DMS53 treated with DMSO at 0.1 percent for 48 hours (cell line): ENCODE measurements around the gene PLD5.

Experiments used
- DNase-seq: peaks from one replicate; lab custom pipeline; 2025; ENCODE audit not compliant: unreplicated experiment; lab: John Stamatoyannopoulos, UW

Gene PLD5

DNA sequence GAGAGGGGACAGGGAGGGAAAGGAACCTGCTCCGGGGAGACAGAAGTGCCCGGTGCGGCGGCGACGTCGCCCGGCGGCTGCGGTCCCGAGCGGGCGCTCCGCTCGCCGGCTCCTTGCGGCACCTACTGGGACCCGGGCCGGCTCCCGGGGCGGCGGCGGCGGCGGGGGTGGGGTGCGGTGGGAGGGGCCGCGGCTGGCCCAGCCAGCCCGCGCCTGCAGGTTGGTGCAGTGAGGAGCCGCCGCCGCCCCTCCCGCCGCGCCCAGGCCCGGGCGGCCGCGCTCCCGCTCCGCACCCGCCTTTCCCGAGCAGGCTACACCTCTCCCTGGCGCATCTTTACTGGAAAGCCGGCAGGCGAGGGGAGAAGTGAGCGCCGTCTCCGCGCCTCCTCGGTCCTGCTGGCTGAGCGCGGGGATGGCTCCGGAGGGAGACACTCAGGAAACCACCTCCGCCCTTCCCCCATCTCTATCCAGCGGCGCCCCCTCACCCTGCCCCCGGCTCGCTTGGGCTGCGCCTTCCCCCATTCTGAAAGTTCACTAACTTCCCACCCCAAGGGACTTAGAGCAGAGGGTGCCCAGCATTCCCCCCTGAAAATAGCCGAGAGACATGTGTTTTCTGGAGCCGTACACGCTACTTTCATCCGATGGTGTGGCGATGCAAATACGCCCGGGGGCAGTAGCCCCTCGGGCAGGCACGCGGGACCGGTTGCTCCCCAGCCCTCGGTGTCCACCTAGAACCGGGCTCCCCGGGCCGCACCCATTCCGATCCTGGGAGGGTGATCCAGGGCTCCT, at the start of gene PLD5:
Gene PLD5 (minus strand): TSS at position 127 of the 789 bp plus-strand sequence.
- no peak for DNase-seq

DNA sequence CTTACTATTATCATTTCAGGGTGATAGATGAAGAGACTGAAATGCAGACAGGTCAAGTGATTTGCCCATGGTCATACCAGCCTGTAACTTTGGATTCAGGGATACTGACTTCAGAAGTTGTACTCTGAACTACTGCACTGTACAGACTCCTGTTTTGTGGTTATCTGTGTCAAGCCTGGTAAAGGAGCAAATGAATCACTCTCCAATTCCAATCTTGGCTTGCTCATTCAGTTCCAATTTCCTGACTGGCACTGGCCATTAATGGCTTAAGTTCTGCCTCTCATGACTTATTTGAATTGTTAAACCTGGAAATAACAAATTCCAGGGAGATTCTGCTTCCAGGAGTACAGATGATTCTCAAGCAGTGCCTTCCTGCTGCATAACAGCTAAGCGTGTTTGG, 45.4 kb upstream of the PLD5 start:
- DNase-seq: no peak

DNA sequence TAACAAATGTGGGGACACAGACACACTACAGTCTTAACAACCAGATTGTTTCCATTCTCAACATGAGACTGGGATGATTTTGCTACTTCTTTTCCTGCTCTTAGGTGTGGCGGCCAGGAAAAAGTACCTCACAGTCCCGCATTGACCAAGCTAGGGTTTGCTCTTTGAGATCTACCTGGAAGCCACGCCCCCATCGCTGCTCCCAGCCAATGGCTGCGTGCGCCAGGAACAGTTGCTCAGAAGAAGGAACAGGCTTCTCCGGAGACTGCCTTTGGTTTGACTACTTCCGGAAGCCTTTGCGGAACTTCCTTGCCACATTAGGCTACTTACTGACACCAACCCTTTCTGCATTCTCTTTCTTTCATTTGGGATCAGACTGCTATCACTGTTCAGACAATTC, 44.2 kb upstream of the PLD5 start:
- DNase-seq: no peak

DNA sequence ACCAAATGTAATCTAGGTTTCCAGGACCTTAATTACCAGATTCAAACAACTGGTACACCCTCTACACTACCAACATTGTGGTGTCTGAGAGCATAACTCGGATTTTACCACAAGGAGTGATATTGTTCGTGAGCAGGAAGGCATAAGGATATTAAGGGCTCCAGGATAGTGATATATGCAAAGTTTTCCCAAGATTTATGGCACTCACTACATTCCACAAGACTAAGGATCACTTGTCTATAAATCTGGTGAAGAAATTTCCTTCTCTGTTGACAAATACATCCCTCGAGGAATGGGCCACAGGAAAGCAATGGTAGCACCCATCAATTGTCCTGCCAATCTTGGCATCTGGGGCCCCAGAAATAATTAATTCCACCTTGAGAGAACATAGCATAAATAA, 43.1 kb upstream of the PLD5 start:
- DNase-seq: no peak

DNA sequence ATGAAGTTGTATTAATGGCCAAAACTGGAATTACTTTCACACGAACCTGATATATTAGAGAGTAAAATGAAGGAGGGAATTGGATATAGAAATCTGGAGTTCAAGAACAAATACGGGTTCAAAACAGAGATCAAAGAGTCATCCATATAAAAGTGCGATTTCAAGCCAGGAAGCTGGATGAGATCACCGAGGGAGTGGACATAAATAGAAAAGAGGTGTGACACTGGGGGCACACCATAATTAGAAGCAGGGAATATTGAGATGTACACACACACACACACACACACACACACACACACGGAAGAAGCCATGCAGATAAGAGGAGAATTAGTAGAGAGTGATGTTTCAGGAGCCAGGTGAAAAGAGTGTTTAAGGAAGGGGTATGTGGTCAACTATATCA, 32.3 kb upstream of the PLD5 start:
- no peak for DNase-seq

DNA sequence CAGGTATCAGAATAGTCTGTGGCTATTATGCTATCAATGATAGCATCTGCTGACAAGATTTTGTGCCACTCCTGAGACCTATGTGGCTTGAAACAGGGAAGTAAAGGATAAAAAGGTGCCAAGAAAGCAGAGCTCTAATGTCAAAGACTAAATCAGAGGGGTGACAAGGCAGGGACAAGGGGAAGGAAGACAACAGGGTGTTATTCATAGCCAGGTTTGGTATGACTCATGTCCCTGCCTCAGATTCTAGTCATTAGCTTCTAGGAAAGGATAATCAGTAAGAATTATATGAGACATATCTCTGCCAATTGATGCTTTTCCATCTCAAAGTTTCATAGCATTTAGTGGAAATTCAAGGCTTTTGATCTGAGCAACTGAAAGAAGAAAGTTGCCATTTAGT, 31.8 kb upstream of the PLD5 start:
- no peak for DNase-seq

DNA sequence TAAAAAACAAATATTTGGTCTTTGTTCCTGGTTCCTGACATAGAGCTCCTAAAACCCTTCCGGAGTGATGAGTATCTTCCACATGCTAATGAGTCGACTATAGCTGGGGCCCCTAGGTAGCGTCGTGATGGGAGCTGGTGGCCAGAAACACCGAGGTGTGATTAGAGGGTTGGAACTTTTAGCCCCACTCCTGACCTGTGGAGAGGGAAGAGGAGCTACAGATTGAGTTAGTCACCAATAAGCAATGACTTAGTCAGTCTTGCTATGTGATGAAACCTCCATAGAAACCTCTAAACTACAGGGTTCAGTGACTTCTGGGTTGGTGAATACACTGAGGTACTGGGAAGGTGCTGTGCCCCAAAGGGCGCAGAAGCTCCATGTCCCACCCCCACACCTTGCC, 30.1 kb upstream of the PLD5 start:
- DNase-seq: no peak

DNA sequence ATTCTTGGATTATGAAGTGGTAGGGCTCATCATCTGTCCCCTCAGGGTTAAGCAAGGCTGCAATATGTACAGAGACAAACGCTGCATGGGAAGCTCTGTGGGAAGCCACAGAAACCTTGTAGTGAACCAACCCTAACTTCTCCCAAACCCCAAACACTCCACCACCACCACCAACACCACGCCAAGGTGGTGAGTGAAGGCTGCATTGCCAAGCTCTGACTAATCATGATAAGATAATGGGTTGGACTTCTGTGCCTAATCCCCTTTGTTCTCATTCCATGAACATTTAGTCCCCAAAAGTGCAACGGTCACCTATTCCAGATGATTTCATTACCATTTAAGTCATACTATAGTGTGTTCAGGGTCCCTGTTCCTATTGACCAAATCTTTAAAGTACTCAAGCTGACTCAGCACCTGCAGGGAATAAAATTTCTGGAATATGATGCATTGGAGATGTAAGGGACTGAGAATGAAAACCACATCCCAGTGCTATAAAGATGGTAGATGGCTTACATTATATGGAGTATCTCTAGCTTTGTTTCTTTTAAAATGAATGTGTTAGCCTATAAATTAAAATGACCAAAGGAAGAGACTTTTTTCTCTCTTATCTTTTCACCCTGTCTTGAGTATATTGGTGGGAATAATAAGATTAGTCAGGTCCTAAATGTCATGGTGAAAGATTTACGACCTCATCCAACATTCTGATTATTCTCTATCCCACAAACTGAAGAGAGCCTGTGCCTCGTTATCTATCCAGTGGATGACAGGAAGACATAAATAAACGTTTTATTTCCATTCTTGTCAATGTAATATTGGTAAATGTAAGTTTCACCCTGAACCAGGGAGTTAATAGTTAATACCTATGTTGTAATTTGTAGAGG, 22.6 kb upstream of the PLD5 start:
- DNase-seq: no peak

DNA sequence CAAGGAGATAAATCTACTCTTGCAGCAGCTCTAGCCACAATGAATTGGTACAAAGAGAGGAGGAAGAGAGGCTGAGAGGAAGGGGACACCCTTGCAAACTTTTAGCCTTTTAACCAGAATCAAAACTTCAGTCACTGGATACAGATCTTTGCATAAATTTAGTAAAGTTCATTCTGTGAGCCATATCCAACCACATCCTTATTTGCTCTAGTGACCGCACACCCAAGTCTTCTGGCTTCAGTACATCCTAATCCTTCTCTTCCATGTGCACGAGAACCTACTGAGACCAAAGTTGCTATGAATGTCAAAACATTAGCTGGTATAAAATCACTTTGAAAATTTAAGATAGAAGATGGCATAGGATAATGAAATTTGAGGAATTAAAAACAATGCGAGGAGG, 21.9 kb upstream of the PLD5 start:
- no peak for DNase-seq

DNA sequence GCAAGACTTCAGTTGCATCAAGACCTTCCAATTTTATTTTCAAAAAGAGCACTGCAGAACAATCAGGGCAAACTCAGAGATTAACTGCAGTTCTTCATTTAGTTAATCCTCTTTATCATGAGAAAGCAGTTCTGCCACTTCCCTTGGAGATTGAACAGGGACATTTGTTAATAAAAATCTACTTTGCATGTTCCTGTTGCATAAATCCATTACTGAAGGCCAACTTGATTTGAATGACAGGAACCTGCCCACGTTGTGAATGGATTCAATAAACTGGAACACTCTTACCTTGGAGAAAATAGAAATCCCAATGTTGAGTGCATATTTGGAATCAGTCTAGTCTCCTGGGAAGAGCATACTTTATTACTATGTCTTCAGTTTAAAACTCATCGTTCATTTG, 19.6 kb upstream of the PLD5 start:
- no peak for DNase-seq

DNA sequence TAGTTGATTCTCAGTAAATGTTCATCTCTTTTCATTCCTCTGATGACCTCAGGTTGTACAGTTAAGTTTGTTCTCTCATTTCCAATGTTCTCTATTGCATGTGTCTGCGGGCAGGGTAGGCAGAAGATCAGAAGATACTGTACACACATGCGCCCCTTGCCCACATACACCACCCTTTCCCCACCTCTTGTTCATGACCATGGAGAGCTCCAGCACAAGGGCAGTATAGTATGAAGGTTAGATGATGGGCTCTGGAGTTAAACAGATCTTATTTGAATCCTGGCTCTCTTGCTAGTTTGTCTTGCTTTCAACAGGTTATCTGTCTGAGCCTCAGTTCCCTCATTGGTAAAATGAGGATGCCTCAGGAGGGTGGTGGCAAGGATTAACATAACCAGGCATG, 17.8 kb upstream of the PLD5 start:
- no peak for DNase-seq

DNA sequence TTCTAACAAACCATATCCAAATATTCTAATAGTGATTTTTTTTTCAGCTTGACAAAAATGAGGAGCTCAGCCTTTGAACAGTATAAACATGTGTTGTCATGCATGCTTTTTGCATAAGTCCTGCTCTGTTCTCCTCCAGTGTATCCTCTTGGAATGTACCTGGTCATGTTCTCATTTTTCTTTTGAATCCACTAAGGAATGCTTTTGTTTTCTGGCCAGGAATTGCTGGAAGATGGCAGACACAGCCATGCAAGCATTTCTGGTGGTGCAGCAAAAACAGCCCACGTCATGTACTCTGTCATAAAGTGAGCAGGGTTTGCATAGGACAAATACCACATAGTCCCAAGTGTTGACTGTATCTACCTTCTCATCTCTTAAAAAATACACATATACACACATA, 11.5 kb upstream of the PLD5 start:
- DNase-seq: no peak

DNA sequence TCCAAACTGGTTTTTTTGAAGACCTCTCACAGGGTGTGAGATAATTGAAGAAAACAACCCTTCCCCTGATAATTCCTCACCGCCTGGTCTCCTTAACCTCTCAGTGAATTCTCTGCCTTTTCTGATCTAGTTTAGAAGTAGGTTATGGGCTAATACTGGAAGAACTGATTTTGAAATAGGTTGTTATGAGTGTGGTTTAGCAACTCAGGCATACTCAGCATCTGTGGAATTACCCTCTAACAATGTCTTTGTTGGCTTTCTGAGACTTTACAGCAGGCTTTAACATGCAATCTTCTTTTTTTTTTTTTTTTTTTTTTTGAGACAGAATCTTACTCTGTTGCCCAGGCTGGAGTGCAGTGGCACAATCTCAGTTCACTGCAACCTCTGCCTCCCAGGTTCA, 10.3 kb upstream of the PLD5 start:
- no peak for DNase-seq

DNA sequence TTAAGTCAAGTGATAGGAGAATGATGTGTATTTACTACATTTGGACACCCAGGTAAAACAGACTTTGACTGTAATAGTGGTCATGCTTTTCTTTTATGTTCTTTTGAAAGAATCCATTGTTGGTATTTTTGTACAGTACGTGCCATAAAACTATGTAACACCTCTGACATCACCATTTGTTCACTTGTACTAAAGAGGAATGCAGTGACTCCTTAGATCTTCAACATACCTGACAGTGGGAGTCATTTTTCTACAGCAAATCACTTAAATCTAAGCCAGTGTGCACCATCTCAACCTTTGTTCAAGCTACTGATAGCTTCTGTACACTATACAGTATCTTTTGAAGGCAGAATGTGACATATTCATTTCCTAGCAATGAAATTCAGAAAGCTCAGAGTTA, 6.3 kb upstream of the PLD5 start:
- DNase-seq: no peak

DNA sequence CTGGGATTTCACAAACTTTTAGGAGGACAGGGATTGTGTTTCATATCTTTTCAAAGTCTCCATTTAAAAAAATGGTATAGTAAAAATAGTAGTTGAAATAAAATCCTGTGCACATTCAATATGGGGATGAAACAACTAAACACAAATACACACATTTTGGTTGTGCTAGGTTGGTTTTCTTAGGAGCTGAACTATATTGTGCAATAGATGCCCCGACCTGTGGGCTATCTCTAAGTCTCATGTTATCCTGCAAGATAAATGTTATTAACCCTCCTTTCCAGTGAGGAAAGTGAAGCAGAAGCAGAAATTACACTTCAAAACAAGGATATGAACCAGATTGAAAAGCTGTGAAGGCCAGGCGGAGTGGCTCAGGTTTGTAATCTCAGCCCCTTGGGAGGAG, 1.3 kb upstream of the PLD5 start:
- DNase-seq: no peak

DNA sequence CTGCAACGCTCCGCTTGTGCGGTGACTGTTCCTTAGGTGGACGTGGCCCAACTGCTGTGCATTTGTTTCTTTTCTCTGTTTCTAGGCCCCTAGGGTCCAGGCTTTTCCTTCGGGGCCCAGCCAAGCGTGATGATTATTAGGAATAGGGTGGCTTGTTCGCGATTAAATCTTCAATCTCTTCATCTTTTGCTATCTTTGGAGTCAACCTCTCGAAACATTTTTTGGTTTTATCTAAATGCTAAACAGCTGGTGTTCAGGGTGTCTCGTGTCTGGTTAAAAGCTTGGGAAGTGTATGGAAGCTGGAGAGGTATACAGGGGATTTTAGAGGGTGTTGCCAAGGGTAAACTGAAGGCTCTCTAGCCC, 844 bp upstream of the PLD5 start:
- no peak for DNase-seq

DNA sequence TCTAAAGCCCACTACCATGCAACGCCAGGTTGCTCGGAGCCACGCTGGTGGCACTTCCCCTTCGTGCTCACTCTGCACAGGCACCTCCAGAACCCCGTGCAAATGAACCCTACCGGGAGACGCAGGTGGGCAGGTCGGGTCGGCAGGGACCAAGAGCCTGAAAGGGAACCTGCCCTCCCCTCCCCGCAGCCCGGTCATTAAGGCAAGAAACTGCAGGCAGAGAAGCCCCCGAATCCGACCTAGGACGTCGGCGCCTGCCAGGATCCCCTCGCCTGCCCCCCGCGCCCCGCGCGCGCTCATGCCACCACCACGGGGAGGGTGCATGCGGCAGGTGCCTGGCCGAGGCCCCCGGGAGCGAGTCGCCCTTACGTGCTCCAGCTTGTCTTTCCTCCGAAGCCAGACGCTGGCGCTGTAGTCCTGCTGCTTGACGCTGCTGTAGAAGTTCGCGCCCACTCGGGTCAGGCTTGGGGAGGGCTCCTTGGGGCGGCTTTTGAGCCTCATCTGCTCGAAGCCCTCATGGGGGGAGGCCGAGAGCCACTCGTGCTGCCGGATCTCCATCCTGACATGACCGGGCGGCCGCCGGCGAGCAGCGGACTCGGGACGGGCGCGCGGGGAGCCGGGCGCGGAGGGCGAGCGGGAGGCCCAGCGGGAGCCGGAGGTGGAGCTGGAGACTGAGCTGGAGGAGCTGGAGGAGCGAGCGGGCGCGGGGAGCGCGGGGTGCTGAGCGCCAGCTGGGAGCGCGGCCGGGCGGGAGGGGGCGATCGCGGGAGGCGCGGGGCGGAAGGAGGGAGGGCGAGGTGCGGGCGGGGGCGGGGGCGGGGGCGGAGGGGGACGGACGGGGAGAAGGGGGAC, 552 bp downstream of the PLD5 start:
- no peak for DNase-seq

DNA sequence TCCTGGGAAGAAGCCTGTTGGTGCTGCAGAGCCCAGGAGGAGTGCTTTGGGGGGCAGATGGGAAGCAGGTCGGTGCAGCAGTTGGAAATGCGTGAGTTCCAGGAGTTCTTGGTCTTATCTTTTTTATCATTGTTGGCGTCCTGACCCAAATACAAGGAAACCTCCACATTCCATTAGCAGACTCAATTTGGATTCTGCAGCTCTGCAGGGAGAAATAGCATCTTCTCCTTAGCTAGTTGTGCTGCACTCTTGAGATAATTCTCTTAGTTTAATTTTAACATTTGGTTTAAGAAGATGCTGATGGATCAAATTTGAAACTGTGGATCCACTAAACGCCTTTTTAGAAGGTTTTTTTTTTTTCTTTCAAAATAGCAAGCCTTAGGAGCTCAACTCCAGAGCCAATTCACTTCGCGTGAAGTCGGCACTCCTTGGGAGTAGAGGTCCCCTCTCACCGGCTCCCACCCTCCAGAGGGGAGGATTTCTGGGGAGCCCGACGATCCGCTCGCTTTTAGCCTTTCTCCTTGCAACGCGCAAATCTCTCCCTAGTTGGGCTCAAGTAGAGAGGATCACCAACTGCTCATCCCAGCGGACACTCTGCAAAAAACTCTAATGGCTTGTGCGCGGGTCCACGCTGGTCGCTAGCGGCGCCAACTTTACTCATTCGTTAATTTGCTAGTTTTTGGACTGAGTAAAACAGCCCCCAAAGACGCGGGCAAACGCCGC, 1.3 kb downstream of the PLD5 start:
- no peak for DNase-seq

DNA sequence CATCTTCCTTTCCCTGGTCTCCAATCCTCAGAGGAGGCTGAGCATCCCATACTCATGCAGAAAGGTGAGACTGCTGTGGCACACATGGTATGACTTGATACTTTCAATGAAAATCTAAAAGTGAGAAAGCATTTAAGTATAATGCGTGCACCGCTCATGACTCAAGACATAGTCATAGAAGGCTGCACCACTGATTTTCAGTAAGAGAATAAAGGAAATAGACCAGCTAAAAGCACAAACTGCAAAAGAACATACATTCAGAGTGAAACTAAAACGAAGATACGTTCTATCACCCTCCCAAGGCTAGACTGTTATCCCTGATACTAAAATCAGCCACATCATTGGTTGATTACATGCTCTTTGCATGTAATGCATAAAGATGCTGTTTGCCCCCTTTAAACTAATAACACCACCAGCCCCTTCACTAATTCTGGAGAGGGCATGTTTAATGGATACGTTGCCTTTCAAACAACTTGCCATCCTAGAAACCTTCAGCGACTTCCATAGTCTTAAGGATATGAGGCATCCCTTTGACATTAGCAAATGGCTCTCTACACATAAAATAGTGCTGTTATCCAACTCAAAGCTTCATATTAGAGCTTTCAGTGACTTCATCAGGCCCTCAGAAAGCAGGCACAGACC, 2.1 kb downstream of the PLD5 start:
- no peak for DNase-seq

DNA sequence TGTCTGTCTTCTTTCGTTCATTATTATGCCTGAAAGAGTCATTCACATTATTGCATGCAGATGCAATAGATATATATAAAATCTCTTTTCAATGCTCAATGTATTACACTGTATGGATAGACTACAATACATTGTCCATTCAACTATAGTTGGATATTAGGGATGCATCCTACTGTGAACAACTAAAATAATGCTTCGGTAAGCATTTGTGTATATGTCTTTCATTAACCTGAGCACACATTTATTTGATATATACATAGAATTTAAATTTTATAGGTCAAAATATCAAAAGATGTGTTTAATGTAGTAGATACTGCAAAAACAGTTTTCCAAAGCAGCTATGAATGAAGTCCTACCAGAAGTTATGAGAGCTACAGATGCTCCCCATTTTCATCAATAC, 8.9 kb downstream of the PLD5 start:
- DNase-seq: no peak

DNA sequence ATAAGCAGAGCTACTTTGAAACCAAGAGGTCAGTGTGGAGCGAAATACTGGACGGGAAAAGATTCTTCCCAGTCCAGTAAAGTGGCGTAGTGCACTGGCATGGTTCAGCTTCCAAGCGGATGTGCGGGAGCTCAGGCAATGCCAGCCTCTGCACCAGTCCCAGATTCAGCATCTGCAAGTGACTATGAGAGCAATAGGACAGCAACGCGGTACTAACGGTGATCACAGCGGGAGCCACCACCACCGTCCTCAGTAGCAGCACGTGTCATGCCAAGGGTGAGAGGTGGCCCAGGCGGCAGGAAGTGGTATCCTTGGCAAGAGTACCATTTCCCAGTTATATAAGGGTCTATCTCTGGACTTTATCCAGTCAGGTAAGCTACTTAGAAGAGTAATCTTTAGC, 17.8 kb downstream of the PLD5 start:
- no peak for DNase-seq
